ENCODE results near the gene MPC2.

Gene MPC2

GRCh38 chr1:167936930-167937708 is at the start of gene MPC2:
TSS of gene MPC2 (minus strand) at chr1:167937072. CDS start at chr1:167935841, 1,231 bp downstream.
- peak; percentile 20 to 31 (median 27) for DNase-seq (ENCODE audit: low read depth in 3 of 3)

- DNase-seq (ENCODE audit: low read depth in 3 of 3): no peak
These were observed 48.1 kb upstream of the MPC2 start for GRCh38 chr1:167984886-167985489.

- DNase-seq (ENCODE audit: low read depth in 3 of 3): no peak
These were observed 47.0 kb upstream of the MPC2 start for GRCh38 chr1:167983797-167984420.

GRCh38 chr1:167981933-167982332 is 45.1 kb upstream of the MPC2 start:
- no peak for DNase-seq (ENCODE audit: low read depth in 3 of 3)

GRCh38 chr1:167977245-167977644 is 40.4 kb upstream of the MPC2 start:
- DNase-seq (ENCODE audit: low read depth in 3 of 3): no peak

- DNase-seq (ENCODE audit: low read depth in 3 of 3): no peak
These were observed 37.8 kb upstream of the MPC2 start for GRCh38 chr1:167974698-167975097.

- no peak for DNase-seq (ENCODE audit: low read depth in 3 of 3)
These were observed 37.0 kb upstream of the MPC2 start for GRCh38 chr1:167973832-167974231.

GRCh38 chr1:167968569-167968968 is 31.7 kb upstream of the MPC2 start:
- DNase-seq (ENCODE audit: low read depth in 3 of 3): no peak

GRCh38 chr1:167966050-167966449 is 29.2 kb upstream of the MPC2 start:
- no peak for DNase-seq (ENCODE audit: low read depth in 3 of 3)

GRCh38 chr1:167964646-167965045 is 27.8 kb upstream of the MPC2 start:
- DNase-seq (ENCODE audit: low read depth in 3 of 3): no peak

GRCh38 chr1:167957710-167958109 is 20.8 kb upstream of the MPC2 start:
- no peak for DNase-seq (ENCODE audit: low read depth in 3 of 3)

GRCh38 chr1:167955915-167956314 is 19.0 kb upstream of the MPC2 start:
- DNase-seq (ENCODE audit: low read depth in 3 of 3): no peak

GRCh38 chr1:167950569-167950968 is 13.7 kb upstream of the MPC2 start:
- no peak for DNase-seq (ENCODE audit: low read depth in 3 of 3)

GRCh38 chr1:167949785-167950184 is 12.9 kb upstream of the MPC2 start:
- no peak for DNase-seq (ENCODE audit: low read depth in 3 of 3)

GRCh38 chr1:167947733-167948132 is 10.9 kb upstream of the MPC2 start:
- no peak for DNase-seq (ENCODE audit: low read depth in 3 of 3)

- DNase-seq (ENCODE audit: low read depth in 3 of 3): no peak
These were observed 6.7 kb upstream of the MPC2 start for GRCh38 chr1:167943541-167943940.

- no peak for DNase-seq (ENCODE audit: low read depth in 3 of 3)
These were observed 3.4 kb upstream of the MPC2 start for GRCh38 chr1:167940264-167940663.

- DNase-seq (ENCODE audit: low read depth in 3 of 3): no peak
These were observed 1.3 kb upstream of the MPC2 start for GRCh38 chr1:167938080-167938636.

- no peak for DNase-seq (ENCODE audit: low read depth in 3 of 3)
These were observed 788 bp upstream of the MPC2 start for GRCh38 chr1:167937709-167938010.

GRCh38 chr1:167936068-167936929 is 573 bp downstream of the MPC2 start, which contains the start of gene DCAF6:
TSS of gene DCAF6 (plus strand) at chr1:167936683. CDS start at chr1:167936912, 229 bp downstream.
- DNase-seq (ENCODE audit: low read depth in 3 of 3): peak; percentile 82 to 96 (median 96)

GRCh38 chr1:167935216-167936067 is 1.4 kb downstream of the MPC2 start:
- DNase-seq (ENCODE audit: low read depth in 3 of 3): peak in 2 of 3 experiments; percentile 1 to 10
